MM.1S (cell line): ENCODE measurements around the gene SEMA3A.

ENCODE experiments used
- EZH2 ChIP-seq: fragments of 300-600 bp; sonication (generic); optimal IDR thresholded peaks from 2 replicates; pipeline ENCODE3; 2017; ENCODE audit warnings: low read depth, mild to moderate bottlenecking, antibody characterized with exemption, low read length, mixed read lengths
- EZH2phosphoT487 ChIP-seq: fragments of 300-600 bp; sonication (generic); IDR thresholded peaks from 2 replicates; pipeline ENCODE4 v1.6.1; 2018; ENCODE audit warnings: antibody characterized with exemption, low read length
- TF ChIP-seq, protein P1 (sequence below): fragments of 300-600 bp; sonication (generic); IDR thresholded peaks from 2 replicates; pipeline ENCODE4 v1.5.1; 2016; ENCODE audit warnings: antibody characterized with exemption, low read length, mixed read lengths

DNA sequence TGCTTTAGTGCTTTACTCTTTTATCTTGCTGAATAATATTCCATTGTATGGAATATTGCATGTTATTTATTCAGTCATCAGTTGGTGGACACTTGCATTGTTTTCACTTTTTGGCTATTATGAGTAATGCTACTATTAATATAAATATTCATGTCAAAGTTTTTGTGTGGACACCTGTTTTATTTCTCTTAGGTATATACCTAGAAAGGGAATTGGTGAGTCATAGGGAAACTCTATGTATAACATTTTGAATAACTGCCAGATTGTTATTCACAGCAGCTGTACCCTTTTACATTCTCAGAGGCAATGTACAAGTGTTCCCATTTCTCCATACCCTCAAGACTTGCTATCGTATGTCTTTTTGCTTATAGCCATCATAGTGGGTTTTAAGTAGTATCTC lies 268.7 kb downstream of the SEMA3A start:
- TF ChIP-seq, protein P1, sequence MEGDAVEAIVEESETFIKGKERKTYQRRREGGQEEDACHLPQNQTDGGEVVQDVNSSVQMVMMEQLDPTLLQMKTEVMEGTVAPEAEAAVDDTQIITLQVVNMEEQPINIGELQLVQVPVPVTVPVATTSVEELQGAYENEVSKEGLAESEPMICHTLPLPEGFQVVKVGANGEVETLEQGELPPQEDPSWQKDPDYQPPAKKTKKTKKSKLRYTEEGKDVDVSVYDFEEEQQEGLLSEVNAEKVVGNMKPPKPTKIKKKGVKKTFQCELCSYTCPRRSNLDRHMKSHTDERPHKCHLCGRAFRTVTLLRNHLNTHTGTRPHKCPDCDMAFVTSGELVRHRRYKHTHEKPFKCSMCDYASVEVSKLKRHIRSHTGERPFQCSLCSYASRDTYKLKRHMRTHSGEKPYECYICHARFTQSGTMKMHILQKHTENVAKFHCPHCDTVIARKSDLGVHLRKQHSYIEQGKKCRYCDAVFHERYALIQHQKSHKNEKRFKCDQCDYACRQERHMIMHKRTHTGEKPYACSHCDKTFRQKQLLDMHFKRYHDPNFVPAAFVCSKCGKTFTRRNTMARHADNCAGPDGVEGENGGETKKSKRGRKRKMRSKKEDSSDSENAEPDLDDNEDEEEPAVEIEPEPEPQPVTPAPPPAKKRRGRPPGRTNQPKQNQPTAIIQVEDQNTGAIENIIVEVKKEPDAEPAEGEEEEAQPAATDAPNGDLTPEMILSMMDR, result no peak
- TF ChIP-seq EZH2phosphoT487 (no peak), EZH2 (no peak)
